ENCODE data around the gene CYSRT1.

CYSRT1 gene

DNA sequence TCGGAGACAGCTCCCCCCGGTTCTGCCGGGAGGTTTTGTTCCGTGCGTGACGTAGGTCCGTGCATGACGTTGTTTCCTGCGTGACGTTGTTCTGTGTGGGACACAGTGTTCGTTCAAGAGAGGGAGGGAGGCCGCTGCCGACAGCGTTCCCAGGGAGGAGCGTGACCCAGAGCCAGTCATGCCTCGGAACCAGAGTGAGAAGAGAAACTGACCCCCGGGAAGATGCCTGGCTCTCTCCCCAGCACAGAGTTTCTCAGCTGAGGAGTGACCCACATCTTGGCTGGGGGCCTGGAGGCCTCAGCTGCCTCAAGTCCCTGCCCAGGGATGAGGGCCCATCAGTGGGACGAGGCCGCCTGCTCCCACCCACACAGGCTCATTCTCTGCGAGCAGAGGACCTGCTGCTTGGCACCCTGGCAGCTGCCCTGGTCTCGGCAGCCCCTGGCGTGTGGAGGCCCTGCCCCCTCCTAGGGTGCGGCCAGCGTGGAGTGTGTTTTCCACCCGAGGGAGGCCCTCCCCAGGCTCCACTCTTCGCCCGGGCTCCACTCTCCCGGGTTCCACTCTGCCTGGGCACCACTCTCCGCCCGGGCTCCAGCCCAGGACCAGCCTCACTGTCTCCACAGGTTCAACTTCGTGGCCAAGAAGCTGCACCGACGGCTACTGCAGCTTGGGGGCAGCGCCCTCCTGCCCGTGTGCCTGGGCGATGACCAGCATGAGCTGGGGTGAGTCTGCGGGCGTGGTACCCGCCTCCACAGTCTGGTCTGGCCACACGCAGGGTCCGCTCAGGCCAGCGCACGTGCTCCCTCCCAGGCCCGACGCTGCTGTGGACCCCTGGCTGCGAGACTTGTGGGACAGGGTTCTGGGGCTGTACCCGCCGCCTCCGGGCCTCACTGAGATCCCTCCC is 11.6 kb upstream of the CYSRT1 start:
- no peak for DNase-seq (ENCODE audit: low spot score)
- CTCF ChIA-PET, result interaction anchor here (0.7 to 2.1 kb wide), 7 partner anchors 11 to 36 kb away, joined by 3 to 8 read pairs (median 4); no protein-coding TSS in a partner anchor
- POLR2A ChIA-PET (ENCODE audit: low non-redundant PET), result interaction anchor here (0.6 kb wide), 1 partner anchor 8 kb away, joined by 3 read pairs; the partner anchor contains the start of genes NDOR1 and TMEM203
- peak overlapping the region; percentile 82 for H3K27ac ChIP-seq
- TF ChIP-seq CTCF (conservative IDR thresholded peaks at IDR 0.05; ENCODE audit: low read depth), result no peak; the same call in 1 of the 2 replicates

DNA sequence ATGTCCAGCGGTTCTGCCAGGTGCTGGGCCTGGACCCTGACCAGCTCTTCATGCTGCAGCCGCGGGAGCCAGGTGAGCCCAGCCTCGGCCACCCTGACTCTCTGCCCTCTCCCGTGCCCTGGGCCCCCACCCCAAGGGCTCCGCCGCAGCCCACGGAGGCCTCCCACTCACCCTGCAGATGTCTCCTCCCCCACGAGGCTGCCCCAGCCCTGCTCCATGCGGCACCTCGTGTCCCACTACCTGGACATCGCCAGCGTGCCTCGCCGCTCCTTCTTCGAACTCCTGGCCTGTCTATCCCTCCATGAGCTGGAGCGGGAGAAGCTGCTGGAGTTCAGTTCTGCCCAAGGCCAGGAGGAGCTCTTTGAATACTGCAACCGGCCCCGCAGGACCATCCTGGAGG is 10.4 kb upstream of the CYSRT1 start:
- peak overlapping the region; percentile 82 for H3K27ac ChIP-seq
- no peak for DNase-seq (ENCODE audit: low spot score)
- CTCF ChIA-PET, result interaction anchor here (0.6 to 1.9 kb wide), 6 partner anchors 9 to 95 kb away, joined by 3 to 4 read pairs (median 4); no protein-coding TSS in a partner anchor
- no peak for TF ChIP-seq CTCF (conservative IDR thresholded peaks at IDR 0.05; ENCODE audit: low read depth)
- POLR2A ChIA-PET (ENCODE audit: low non-redundant PET), result no interaction called here

GRCh38 chr9:137215196-137215986 is 9.6 kb upstream of the CYSRT1 start:
- POLR2A ChIA-PET (ENCODE audit: low non-redundant PET), result interaction anchor here (0.6 to 1.3 kb wide), 2 partner anchors 21 to 27 kb away, joined by 3 to 4 read pairs; partner anchors contain the start of genes ANAPC2 and SSNA1
- TF ChIP-seq CTCF (conservative IDR thresholded peaks at IDR 0.05; ENCODE audit: low read depth), result no peak
- no peak for DNase-seq (ENCODE audit: low spot score)
- peak overlapping the region; percentile 82 for H3K27ac ChIP-seq
- CTCF ChIA-PET, result interaction anchor here (0.6 to 3.0 kb wide), 8 partner anchors 12 to 219 kb away, joined by 3 to 13 read pairs (median 3); partner anchors contain the start of gene RNF224

DNA sequence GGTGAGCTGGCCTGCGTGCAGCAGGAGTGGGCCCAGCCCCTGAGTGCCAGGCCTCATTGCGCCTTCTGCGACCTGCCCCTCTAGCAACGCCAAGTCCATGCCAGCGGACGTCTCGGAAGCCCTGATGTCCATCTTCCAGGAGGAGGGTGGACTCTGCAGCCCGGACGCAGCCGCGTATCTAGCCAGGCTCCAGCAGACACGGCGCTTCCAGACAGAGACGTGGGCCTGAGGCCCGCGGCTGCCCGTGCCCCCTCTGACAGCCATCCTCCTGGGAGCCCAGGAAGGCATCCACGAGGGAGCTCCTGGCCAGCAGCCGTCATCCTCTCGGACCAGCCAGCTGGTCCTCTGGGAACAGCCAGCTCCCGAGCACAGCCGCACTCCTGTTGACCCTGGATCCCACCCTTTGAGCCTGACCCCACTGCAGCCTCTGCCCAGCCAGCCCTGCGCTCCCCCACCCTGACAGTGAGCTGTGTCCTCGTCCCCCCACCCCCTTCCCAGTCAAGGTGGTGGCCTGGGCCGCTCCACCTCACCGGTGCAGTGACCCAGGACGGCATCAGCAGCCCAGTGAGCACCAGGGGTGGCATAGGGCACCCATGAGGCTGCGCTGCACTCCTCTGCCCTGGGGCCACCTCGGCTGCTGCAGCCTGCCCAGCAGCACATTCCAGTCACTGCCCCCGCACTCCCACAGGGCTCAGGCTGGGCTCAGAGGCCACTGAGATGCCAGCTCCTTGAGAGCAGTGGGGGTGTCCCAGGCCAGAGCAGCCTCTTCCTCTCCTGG is 8.6 kb upstream of the CYSRT1 start:
- POLR2A ChIA-PET (ENCODE audit: low non-redundant PET), result interaction anchor here (0.6 to 1.3 kb wide), 3 partner anchors 10 to 40 kb away, joined by 3 to 4 read pairs (median 3); partner anchors contain the start of genes ANAPC2 and SSNA1
- H3K27ac ChIP-seq, result peak overlapping the region; percentile 82
- TF ChIP-seq CTCF (conservative IDR thresholded peaks at IDR 0.05; ENCODE audit: low read depth), result no peak
- CTCF ChIA-PET, result interaction anchor here (0.6 to 3.0 kb wide), 5 partner anchors 11 to 101 kb away, joined by 3 to 13 read pairs (median 4); partner anchors contain the start of gene RNF224
- no peak for DNase-seq (ENCODE audit: low spot score)

DNA sequence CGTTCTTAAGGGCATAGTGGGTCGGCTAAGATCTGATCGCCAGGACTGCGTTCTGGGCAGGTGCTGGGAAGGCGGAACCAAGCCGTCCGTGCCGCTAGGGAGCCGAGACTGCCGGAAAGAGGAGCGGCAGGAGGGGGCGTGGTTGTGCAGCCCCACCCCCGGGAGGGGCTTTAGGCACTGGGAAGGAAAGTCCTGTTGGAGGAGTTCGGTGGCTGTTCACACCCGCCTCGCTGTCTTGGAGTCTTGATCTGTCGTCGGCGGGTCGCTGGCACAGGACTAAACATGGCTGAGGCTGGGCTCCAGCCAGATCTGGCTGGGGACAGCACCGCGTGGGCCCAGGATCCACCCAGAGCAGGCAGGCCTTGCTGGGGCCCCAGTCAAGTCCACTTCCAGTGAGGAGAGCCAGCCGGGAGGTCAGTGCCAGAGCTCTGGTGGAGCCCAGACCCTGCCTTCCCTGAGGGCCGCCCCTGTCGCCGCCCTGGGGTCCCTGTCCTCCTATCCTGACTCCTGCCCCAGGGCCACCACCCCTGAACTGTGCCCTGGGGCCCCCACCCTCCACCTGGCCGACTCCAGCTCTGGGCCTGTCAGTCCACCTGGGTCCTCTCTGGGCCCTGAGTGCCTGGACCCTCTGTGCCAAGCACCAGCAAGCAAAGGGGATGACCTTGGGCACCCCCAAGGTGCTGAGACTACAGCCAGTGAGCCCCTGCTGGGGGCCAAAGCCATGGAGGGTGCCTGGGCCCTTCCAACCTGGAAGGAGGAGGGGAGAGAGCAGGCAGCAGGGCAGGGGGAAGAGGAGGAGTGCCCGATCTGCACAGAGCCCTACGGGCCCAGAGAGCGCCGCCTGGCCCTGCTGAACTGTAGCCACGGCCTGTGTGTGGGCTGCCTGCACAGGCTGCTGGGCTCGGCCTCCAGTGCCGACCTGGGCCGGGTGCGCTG is 7.4 kb upstream of the CYSRT1 start:
- CTCF ChIA-PET, result interaction anchor here (0.6 to 3.0 kb wide), 6 partner anchors 9 to 103 kb away, joined by 3 to 13 read pairs (median 5); partner anchors contain the start of gene RNF224
- TF ChIP-seq CTCF (conservative IDR thresholded peaks at IDR 0.05; ENCODE audit: low read depth), result no peak
- POLR2A ChIA-PET (ENCODE audit: low non-redundant PET), result interaction anchor here (1.0 kb wide), 1 partner anchor 23 kb away, joined by 3 read pairs; no protein-coding TSS in a partner anchor
- peak overlapping the region; percentile 82 for H3K27ac ChIP-seq
- peak; percentile 96 for DNase-seq (ENCODE audit: low spot score)

Data from RWPE1 (cell line).